GM21367 (cell line): ENCODE measurements around the gene TAF11.
"Not testable (repeated sequence)": the region's sequence is repeated elsewhere in the genome, so short reads cannot be mapped to it uniquely, and the experiment has no call there.

Experiments used
- ATAC-seq: cut with Tn5 transposase; IDR thresholded peaks from one replicate; pipeline ENCODE4 v1.9.1; 2021; ENCODE audit not compliant: unreplicated experiment

Gene TAF11

GRCh38 chr6:34906826-34907225 lies 19.0 kb upstream of the TAF11 start:
- ATAC-seq: no peak

GRCh38 chr6:34904990-34905613 lies 17.3 kb upstream of the TAF11 start:
- no peak for ATAC-seq

GRCh38 chr6:34901930-34902329 lies 14.1 kb upstream of the TAF11 start:
- ATAC-seq: no peak

GRCh38 chr6:34900321-34901031 lies 12.6 kb upstream of the TAF11 start:
- no peak for ATAC-seq

- not testable (repeated sequence) for ATAC-seq
Measured at GRCh38 chr6:34899748-34900147, 11.9 kb upstream of the TAF11 start.

- ATAC-seq: no peak
Measured at GRCh38 chr6:34897716-34898115, 9.9 kb upstream of the TAF11 start.

- ATAC-seq: no peak
Measured at GRCh38 chr6:34897130-34897529, 9.3 kb upstream of the TAF11 start.

- ATAC-seq: no peak
Measured at GRCh38 chr6:34894693-34895092, 6.9 kb upstream of the TAF11 start.

- no peak for ATAC-seq
Measured at GRCh38 chr6:34891296-34891695, 3.5 kb upstream of the TAF11 start.

- no peak for ATAC-seq
Measured at GRCh38 chr6:34890533-34890925, 2.7 kb upstream of the TAF11 start.

- no peak for ATAC-seq
Measured at GRCh38 chr6:34888874-34889555, 1.2 kb upstream of the TAF11 start, which contains the start of gene ANKS1A. Gene ANKS1A (plus strand): TSS chr6:34889255. CDS start chr6:34889403, 148 bp downstream.

- ATAC-seq: no peak
Measured at GRCh38 chr6:34888514-34888856, 643 bp upstream of the TAF11 start.

GRCh38 chr6:34885837-34886236 lies 2.0 kb downstream of the TAF11 start:
- ATAC-seq: not testable (repeated sequence)

GRCh38 chr6:34884996-34885395 lies 2.8 kb downstream of the TAF11 start:
- no peak for ATAC-seq

- not testable (repeated sequence) for ATAC-seq
Measured at GRCh38 chr6:34884073-34884472, 3.8 kb downstream of the TAF11 start.

- ATAC-seq: no peak
Measured at GRCh38 chr6:34877869-34878485, 9.9 kb downstream of the TAF11 start.

- ATAC-seq: no peak
Measured at GRCh38 chr6:34877259-34877658, 10.6 kb downstream of the TAF11 start.

GRCh38 chr6:34876472-34876871 lies 11.4 kb downstream of the TAF11 start:
- no peak for ATAC-seq

- ATAC-seq: no peak
Measured at GRCh38 chr6:34875292-34876213, 12.3 kb downstream of the TAF11 start.

GRCh38 chr6:34872332-34872731 lies 15.5 kb downstream of the TAF11 start:
- ATAC-seq: no peak

- ATAC-seq: no peak
Measured at GRCh38 chr6:34871853-34872252, 16.0 kb downstream of the TAF11 start.
